Calu3 (cell line): ENCODE measurements around the gene ZBTB20. TPM values are rescaled to one million over a fixed set of nuclear protein-coding genes. Genes with fewer than 3 reads are reported as not detected.

Experiments used
- BruUV-seq: library from RNA; stranded (reverse); fragments of 400-500 nt; replicated peaks from 2 replicates; lab custom pipeline; 2021; lab: Mats Ljungman, UMichigan
- CTCF ChIA-PET: fragments of 300-600 bp; sonication (Branson Sonifier 250); formaldehyde crosslinking; loops from one replicate; lab custom pipeline; 2022; ENCODE audit warnings: antibody characterized with exemption; lab: Charles Lee
- DNase-seq: peaks from one replicate; pipeline ENCODE4 v3.0.0; 2022
- H3K27ac Mint-ChIP-seq: one replicate; pipeline ENCODE4 v1.8.0; 2022; ENCODE audit warnings: mixed read lengths; ENCODE audit not compliant: unreplicated experiment
- H3K27me3 Mint-ChIP-seq: one replicate; pipeline ENCODE4 v1.8.0; 2022; ENCODE audit warnings: mixed read lengths; ENCODE audit not compliant: unreplicated experiment
- H3K36me3 Mint-ChIP-seq: one replicate; pipeline ENCODE4 v1.8.0; 2022; ENCODE audit warnings: mild to moderate bottlenecking, moderate library complexity, mixed read lengths; ENCODE audit not compliant: insufficient read depth, unreplicated experiment
- H3K4me1 Mint-ChIP-seq: one replicate; pipeline ENCODE4 v1.8.0; 2022; ENCODE audit warnings: mild to moderate bottlenecking, low read depth, mixed read lengths; ENCODE audit not compliant: unreplicated experiment
- H3K4me3 Mint-ChIP-seq: one replicate; pipeline ENCODE4 v1.8.0; 2022; ENCODE audit warnings: mild to moderate bottlenecking, low read depth, moderate library complexity, mixed read lengths; ENCODE audit not compliant: unreplicated experiment
- H3K9me3 Mint-ChIP-seq: one replicate; pipeline ENCODE4 v1.8.0; 2022; ENCODE audit warnings: low read depth, mixed read lengths; ENCODE audit not compliant: unreplicated experiment
- CTCF ChIP-seq: fragments of 200-600 bp; IDR thresholded peaks from one replicate; pipeline ENCODE4 v1.8.0; 2022; ENCODE audit warnings: antibody characterized with exemption; ENCODE audit not compliant: unreplicated experiment
- intact Hi-C: fragments of 100-400 bp; cut with micrococcal nuclease; formaldehyde crosslinking; loops from one replicate; pipeline ENCODE4 v1.10.0; 2022; ENCODE audit not compliant: unreplicated experiment
- total RNA-seq: library from RNA; stranded (reverse); gene quantifications from 2 replicates; pipeline ENCODE4 v1.2.3, GENCODE V29; 2022

Gene ZBTB20
- total RNA-seq, 1 experiment from 2014 or later: 24.1 TPM

DNA sequence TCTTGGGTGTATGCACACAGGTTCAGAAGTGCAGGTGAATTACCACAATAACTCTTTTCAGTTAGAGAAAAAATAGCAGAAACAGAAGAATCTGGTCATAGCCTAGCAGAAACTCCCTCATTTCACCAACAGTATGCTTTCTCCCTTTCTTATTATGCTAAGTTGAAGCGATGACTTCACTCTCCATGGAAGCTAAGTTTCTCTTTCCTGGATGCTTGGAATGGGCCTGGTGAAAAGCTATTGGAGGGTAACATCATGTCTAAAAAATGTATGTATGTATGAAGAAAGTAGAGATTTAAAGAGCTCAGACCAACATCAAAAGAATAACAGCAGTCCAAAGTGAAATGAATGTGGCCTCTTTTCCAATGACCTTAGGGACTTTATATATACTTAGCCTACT, 707.8 kb downstream of the ZBTB20 start:
- intact Hi-C loops: no loop called here
- peaks cover 8% of the 10 kb centered on the region for H3K4me1 Mint-ChIP-seq
- H3K36me3 Mint-ChIP-seq: no peaks in the 10 kb centered on the region
- no peak overlapping the region for H3K4me3 Mint-ChIP-seq
- no peak for DNase-seq
- no peaks in the 10 kb centered on the region for H3K27me3 Mint-ChIP-seq
- BruUV-seq: no TSS peak
- no peak overlapping the region for H3K27ac Mint-ChIP-seq
- TF ChIP-seq CTCF: no peak
- CTCF ChIA-PET: no interaction called here
- no peaks in the 10 kb centered on the region for H3K9me3 Mint-ChIP-seq

DNA sequence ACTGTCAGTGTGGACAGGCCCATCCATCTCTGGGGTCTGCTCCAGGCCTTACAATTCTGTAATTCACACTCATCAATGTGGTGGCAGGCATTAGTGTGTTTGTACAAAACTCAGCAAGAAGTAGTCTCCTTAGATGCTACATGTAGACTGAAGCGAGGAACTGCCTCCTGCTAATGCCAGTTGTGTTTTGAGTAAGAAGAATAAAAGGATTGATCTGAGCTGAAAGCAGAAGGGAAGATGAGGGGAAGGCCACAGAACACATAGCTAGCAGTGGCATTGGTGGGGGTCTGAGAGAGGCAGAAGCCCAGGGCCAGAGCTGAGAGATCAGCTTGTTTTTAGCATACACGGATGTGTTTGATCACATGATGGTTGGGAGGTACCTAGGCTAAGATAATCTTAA, 709.2 kb downstream of the ZBTB20 start:
- H3K9me3 Mint-ChIP-seq: no peaks in the 10 kb centered on the region
- CTCF ChIA-PET: no interaction called here
- BruUV-seq: no TSS peak

DNA sequence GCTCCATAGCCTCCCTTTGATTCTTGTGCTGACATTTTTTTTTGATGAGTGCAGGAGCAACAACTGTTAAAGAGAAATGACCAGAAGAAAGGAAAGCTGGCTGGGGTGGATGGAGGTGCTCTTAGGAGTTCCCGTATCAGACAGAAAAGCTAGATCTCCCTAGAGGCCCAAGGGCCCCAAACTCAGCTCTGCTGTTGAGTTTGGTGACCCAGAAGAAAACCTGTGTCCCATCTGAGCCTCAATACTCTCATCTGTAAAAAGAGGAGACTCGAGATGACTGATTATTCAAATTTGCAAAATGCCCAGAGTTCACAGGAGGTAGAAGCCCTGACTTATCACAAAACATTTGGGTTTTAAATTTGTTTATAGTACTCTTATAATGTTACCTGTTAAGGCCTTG, 710.9 kb downstream of the ZBTB20 start:
- H3K27me3 Mint-ChIP-seq: no peaks in the 10 kb centered on the region
- no peaks in the 10 kb centered on the region for H3K4me1 Mint-ChIP-seq
- no peak overlapping the region for H3K27ac Mint-ChIP-seq
- no peak for DNase-seq
- H3K36me3 Mint-ChIP-seq: no peaks in the 10 kb centered on the region
- intact Hi-C loops: no loop called here
- CTCF ChIA-PET: no interaction called here
- TF ChIP-seq CTCF: no peak
- no peak overlapping the region for H3K4me3 Mint-ChIP-seq
- no TSS peak for BruUV-seq
- H3K9me3 Mint-ChIP-seq: no peaks in the 10 kb centered on the region

More for the DNA sequence above, 709.2 kb downstream of the ZBTB20 start:
- Mint-ChIP-seq H3K27me3 (no peaks in the 10 kb centered on the region), H3K4me3 (no peak overlapping the region), H3K36me3 (no peaks in the 10 kb centered on the region), H3K27ac (no peak overlapping the region), H3K4me1 (peaks cover 7% of the 10 kb centered on the region)
- no peak for TF ChIP-seq CTCF
- no peak for DNase-seq
- intact Hi-C loops: no loop called here

GRCh38 chr3:114435386-114436115, 711.5 kb downstream of the ZBTB20 start:
- Mint-ChIP-seq H3K4me3 (no peak overlapping the region), H3K9me3 (no peaks in the 10 kb centered on the region), H3K27me3 (no peaks in the 10 kb centered on the region), H3K36me3 (no peaks in the 10 kb centered on the region), H3K4me1 (no peaks in the 10 kb centered on the region), H3K27ac (no peak overlapping the region)
- no peak for TF ChIP-seq CTCF
- intact Hi-C loops: no loop called here
- no TSS peak for BruUV-seq
- CTCF ChIA-PET: no interaction called here
- DNase-seq: no peak
